GM10266 (cell line): ENCODE measurements around the gene MYPOP.
A peak's percentile ranks its signal among the peaks of the same experiment; 100 is the strongest.

ENCODE experiments used
- DNase-seq: peaks from one replicate; pipeline ENCODE4 v3.0.0; 2012; ENCODE audit errors: extremely low spot score
- TF ChIP-seq, protein P1 (sequence below): IDR thresholded peaks from 2 replicates; pipeline ENCODE4 v1.5.1; 2012; ENCODE audit warnings: mild to moderate bottlenecking, low read depth; ENCODE audit not compliant: control insufficient read depth, insufficient read depth; ENCODE audit errors: missing control alignments

MYPOP gene

DNA sequence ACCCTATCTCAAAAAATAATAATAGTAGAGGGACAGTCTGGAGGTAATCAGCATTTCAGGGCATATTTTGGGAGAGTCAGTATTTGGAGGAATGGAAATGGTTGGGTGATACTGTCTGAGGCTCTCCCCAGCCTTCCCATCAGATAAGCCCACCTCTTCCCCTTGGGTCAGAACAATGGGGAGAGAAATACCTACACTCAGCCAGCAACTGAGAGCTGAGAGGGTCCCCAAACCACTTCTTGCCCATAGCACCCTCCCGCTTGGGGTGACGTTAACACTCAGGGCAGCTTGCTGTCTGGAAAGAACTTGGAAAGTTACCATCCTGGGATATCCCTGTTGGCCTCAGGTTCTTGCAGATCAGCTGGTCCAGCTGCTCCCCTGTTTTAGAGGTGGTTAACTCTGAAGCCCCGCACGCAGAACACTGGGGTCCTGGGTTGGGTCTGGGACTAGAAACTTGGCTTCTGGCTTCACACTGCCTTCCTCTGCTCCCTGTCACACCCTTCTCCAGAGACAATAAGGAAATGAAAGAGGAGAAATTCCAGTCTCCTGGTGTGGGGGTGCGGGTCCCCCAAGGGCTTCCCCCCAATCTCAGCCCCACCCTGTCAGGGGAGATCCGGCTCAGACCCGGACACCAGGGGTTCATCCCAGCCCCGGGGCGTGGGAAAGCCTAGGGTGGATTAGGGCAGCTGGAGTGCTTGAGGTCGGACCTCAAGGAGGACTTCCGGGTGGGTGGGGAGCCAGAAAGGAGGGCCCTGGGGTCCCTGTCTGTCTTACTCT, 35.8 kb downstream of the MYPOP start:
- DNase-seq = no peak
- TF ChIP-seq, protein P1, sequence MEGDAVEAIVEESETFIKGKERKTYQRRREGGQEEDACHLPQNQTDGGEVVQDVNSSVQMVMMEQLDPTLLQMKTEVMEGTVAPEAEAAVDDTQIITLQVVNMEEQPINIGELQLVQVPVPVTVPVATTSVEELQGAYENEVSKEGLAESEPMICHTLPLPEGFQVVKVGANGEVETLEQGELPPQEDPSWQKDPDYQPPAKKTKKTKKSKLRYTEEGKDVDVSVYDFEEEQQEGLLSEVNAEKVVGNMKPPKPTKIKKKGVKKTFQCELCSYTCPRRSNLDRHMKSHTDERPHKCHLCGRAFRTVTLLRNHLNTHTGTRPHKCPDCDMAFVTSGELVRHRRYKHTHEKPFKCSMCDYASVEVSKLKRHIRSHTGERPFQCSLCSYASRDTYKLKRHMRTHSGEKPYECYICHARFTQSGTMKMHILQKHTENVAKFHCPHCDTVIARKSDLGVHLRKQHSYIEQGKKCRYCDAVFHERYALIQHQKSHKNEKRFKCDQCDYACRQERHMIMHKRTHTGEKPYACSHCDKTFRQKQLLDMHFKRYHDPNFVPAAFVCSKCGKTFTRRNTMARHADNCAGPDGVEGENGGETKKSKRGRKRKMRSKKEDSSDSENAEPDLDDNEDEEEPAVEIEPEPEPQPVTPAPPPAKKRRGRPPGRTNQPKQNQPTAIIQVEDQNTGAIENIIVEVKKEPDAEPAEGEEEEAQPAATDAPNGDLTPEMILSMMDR = no peak

DNA sequence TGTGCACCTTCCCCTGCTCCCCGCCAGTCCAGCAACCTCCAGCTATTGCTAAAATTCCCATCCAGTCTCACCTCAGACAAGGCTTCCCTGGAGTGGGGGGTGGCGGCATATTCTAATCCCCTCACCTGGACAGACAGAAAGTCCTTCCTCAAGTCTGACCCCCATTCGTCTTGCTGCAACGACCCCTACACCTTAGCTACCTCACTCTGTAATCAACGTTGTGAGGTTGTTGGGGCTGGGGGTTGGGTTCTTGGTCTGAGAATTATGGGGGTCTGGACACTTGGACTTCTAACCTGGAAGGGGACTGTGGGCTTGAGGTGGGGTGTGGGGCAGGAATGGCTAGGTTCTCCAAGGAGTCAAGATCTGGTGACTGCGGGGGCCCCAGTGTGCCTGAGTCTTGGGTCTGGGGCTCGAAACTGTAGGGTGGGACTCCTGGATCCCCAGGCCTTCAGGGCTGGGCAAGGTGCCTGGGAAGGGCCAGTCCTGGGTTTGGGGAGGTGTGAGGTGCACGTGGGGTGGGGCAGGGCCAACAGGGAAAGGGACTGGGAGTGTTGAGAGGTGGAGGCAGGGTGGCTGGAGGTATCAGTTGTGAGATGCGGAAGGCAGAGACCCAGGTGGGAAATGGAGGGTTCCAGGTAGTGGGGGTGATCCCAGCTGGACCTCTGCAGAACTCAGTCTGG, 37.0 kb downstream of the MYPOP start:
- TF ChIP-seq, protein P1 = no peak
- no peak for DNase-seq

DNA sequence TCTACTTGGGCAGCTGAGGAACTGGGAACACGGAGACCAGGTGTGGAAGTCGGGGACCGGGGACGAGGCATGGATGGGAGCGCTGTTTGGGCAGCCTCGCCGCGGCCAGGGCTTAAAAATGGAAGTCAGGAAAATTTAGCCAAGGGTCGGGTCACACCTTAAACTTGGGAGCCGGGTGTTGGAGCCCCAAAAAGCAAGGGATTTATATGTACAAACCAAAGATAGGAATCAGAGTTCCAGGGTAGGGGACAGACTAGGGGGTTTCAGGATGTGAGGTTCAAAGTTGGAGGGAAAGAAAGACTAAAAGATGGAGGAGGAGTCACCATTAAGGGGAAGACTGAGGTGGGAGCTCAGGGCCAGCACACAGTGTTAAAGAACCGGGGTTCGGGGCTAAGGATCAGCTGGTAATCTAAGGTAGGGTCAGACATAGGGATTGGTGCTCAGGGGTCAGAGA, 37.8 kb downstream of the MYPOP start:
- DNase-seq = no peak
- TF ChIP-seq, protein P1 = no peak

DNA sequence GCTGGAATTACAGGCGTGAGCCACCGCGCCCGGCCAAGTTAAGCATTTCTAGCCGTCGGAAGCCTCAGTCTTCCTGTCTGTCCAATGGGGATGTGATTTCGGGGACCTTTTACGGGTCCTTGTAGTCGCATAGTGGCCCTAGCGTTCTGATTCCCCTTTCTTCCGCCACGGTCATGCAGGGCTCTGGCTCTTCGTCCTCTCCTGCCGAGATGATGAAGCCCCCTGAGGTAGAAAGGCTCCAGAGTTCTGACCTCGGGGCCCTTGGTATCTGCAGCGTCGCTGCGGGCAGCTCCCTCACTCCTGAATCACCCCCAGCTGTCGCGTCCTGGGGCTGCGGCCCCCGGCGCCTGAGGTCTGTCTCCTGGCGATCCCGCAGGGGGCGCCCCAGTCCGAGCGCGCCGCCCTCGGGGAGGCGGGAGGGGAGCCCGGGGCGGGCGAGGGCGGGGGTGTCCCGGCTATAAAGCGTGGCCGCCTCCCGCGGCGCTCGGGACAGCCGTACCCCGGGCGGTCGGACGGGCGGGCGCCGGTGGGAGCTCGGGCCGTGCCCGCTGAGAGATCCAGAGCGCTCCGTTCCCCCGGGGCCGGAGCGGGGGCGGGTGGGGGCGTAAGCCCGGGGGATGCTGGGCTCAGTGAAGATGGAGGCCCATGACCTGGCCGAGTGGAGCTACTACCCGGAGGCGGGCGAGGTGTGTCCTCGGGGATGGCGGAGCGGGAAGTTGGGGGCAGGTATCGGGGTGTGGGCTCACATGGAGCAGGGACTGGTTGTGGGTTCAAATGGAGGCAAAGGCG, 38.4 kb downstream of the MYPOP start, which contains the start of gene FOXA3:
TSS of gene FOXA3 (plus strand) at position 487 of the 789 bp plus-strand sequence. CDS start at position 618, 131 bp downstream.
- DNase-seq = peak; percentile 93
- TF ChIP-seq, protein P1 = peak; percentile 91

DNA sequence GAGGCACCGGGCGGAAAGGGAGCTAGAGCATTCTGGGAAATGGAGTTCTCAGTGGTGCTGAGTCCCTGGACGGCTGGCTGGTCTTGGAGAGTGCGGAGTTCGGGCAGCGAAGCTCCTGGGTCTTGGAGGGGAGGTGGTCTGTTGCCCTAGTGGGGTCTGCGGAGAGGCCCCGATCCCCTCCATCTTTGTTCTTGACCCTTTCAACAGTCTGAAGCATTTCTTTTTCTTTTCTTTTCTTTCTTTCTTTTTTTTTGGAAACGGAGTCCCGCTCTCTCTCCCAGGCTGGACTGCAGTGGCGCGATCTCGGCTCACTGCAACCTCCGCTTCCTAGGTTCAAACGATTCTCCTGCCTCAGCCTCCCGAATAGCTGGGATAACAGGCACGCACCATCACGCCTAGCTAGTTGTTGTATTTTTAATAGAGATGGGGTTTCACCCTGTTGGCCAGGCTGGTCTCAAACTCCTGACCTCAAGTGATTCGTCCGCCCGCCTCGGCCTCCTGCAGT, 39.0 kb downstream of the MYPOP start:
- TF ChIP-seq, protein P1 = no peak
- DNase-seq = no peak

DNA sequence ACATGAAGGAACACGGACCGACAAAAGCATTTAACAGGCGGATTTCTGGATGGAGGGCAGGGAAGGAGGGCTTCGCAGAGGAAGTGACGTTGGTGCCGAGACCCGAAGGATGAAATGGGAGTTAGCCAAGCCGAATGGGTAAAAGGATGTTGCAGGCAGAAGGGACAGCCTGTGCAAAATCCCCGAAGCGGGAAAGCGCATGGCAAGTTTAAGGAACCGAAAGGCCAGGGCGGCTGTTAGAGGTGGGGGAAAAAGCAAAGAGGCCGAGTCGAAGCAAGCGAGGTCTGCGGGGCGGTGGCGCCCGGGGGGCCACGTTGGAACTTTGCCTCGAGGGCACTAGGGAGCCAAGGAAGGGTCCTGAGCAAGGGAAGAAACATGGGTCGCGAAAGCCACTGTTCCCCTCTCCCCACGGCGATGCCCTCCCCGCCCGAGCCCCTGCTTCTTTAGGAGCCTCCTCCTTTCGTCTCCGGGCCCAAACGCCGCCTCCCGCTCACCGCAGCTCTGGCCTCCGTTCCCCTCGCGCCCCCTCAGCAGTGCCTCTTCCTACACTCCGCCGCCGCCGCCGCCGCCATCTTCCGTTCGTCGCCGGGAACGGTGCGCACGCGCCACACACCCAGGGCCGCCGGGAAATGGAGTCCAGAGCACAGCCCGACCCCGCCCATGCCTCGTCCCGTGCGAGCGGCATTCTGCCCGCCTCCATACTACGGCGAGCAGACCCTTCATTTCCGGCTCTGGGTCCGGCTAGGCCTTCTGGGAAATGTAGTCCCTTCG, 39.7 kb downstream of the MYPOP start, which contains the start of gene SYMPK:
TSS of gene SYMPK (minus strand) at position 584 of the 771 bp plus-strand sequence. CDS start 8,652 bp downstream, outside the sequence.
- DNase-seq = peak; percentile 99
- TF ChIP-seq, protein P1 = no peak
